Globus pallidus (tissue), 1 donor: ENCODE results near the gene PRF1.
"Not testable (repeated sequence)": the region's sequence is repeated elsewhere in the genome, so short reads cannot be mapped to it uniquely, and the experiment has no call there.

ENCODE experiments used
- DNase-seq: peaks from one replicate; pipeline ENCODE4 v3.0.0-alpha.2; 2015; ENCODE audit warnings: low spot score

The PRF1 gene

DNA sequence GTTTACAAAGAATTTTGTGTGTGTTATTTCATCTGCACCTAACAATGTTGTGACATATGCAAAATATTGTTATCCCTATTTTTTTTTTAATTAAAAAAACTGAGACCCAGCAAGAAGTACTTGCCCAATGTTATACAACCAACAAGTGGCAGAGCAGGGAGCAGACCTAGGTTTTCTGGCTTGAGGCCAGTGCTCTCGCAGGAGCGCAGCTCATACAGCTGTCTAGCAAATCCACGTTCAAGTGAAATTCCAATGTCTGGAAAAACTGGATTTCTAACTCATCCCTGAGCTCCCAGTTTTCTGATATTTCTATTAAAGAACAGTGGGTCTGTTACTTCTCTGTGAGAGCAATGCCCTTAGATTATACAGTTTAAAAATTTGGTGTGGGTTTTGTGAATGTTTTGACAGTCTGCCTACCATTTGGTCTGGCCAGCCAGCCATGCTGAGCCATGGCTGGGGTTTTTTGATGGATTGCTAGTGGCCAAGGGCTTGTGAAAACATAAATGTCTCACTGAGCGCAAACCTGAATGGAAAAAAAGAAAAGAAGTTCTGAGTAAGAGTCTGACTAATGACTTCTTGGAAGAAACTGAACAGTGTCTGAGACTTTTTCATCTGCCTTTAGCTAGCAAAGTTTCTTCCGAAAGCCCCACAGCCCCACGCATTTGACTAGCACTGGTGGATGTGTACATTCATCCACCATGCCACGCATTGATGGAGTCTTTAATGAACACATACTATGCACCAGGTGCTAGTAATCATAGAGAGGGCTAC lies 15.4 kb upstream of the PRF1 start:
- no peak for DNase-seq

DNA sequence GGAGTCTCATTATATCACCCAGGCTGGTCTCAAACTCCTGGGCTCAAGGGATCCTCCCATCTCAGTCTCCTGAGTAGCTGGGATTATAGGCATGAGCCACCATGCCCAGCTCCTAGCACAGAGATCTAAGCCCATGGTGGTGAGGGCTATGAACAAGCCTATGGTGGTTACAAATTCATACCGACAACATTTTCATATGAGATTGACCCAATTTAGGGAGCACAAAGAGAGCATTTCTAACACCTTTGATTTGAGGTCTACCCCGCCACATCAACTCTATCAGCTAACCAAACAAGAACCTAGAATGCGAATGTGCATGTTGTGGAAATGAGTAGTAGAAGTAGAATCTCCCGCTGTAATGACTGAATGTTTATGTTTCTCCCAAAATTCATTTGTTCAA lies 14.2 kb upstream of the PRF1 start:
- no peak for DNase-seq

DNA sequence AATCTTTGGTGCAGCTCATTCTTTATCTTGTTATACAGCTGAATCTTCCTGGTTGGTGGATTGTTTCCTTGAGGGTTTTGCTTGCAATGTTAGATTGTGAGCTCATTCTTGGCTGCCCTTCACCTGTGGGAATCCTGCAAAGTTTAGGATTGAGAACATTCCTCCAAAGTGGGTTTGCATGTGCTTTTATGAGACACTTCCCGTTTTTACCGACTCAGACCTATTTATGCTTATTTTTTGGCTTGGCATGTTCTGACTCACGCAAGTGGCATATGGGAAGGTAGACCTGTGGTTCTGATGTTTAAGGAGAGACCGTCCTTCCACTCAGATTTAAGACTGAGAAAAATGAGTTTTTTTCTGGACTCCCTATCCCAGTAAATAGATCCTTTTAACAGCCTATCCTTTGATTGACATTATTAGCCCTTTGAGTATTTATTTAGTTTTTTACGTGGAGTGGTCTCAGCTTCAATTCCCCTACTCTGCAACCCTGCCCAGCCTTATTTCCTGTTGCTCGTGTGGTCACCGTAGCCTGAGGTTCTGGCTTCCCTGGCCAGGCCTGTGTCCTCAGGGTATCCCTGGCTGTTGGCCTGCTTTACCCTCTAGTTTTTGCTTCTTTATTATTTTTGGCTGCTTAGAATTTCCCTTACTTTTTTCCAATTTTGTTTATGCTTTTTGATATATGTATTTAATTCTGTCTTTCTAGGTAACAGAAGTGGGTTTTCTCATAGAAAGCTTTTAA lies 13.4 kb upstream of the PRF1 start:
- DNase-seq: no peak

DNA sequence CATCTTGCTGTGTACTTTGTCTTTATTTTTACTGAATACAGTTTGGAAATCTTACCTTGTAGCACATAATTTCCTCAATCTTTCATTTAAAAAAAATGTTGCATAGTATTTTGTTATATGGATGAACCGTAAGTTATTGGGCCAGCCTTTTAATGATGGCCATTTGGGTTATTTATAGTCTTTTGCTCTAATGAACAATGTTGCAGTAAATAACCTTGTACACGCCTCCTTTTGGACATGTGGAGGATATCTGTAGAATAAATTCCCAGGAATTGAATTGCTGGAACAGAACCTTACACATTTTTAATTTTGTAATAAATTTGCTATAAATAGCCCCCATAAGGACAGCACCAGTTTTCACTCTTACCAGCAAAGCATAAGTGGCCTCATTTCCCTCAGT lies 12.7 kb upstream of the PRF1 start:
- no peak for DNase-seq

DNA sequence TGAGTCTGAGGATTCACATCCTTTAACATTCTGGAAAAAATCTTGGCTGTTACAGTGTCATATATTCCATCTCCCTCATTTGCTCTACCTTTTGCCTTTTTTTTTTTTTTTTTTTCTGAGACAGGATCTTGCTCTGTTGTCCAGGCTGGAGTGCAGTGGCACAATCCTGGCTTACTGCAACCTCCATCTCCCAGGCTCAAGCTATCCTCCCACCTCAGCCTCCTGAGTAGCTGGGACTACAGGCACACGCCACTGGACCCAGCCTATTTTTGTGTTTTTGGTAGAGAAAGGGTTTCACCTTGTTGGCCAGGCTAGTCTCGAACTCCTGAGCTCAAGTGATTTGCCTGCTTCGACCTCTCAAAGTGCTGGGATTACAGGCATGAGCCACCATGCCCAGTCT lies 11.8 kb upstream of the PRF1 start:
- DNase-seq: not testable (repeated sequence)

DNA sequence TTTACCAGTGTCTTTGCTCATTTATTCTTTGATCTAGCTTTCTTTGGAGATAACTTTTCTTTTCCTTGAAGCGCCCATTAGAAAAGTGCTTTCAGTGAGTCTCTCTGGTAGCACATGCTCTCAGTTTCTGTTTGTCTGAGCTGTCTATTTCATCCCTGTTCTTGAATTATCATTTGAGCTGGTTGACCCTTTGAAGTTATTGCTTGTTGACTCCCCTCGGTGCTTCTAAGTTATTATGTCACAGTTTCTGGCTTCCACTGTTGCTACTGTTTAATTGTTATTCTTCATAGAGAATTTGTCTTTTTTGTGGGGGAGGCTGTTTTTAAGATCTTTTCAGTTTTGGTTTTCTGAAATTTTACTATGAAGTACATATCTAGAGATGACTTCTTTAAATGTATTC lies 11.4 kb upstream of the PRF1 start:
- DNase-seq: no peak

DNA sequence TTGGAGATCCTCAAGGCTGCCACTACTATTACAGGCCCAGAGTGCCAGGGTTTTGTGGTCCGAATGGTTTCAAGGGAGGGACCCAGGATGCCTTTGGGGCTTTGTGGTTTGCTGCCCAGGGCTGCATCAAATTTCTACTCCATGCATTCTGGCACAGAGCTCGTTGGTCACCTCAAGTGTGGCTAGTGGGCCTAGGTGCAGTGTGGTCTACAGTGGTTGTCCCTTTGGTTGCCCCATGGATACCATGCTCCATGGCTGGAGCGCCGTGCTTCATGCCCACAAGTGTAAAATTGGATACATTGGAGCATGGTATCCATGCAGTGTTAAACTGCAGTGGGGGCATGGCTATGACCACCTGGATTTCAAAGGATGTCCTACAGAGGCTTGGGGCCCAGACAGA lies 5.4 kb upstream of the PRF1 start:
- DNase-seq: no peak

DNA sequence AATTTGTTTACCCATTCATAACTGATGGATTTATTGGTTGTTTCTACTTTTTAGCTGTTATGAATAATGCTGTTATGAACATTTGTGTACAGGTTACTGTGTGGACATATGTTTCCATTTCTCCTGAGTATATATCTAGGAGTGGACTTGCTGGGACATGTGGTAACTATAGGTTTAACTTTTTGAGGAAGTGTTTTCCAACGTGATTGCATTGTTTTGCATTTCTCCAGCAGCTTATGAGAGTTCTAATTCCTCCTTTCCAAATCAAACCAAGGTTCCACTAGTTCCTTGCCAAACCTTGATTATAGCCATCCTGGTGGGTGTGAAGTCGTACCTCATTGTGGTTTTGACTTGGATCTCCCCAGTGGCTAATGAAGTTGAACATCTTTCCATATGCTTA lies 2.6 kb upstream of the PRF1 start:
- no peak for DNase-seq

DNA sequence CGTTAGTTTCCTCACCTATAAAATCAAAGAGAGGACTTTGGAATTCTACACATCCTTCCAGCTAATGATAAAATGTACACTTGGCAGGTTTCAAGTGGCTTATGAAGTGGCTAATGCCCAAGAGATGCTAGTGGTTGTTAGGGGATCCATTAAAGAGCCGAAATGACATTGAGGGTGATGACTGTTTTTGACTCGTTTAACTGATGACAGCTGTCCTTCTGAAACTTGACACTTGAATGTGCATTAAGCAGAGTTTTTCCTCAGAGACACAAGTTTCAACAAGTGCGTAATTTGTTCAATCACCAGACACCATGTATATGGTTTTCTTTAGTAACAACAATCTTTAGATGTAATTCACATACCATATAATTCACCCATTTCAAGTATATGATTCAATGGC lies 1.6 kb upstream of the PRF1 start:
- no peak for DNase-seq

DNA sequence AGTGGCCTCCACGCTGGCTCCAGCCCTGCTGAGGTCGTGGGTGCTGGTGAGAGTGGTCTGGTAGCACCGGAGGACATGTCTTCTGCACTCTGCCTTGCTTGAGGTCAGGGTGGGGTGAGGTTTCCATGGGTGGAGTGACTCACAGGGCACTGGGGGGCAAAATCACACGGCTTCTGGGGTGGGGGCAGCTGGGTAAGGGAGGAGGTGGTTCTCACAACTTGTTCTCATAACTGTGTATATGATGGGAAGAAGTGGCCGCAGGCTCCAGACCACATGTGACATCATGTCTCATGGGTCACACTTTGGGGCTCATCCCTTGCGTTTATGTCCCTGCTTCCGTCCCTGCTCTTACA lies 884 bp upstream of the PRF1 start:
- no peak for DNase-seq

DNA sequence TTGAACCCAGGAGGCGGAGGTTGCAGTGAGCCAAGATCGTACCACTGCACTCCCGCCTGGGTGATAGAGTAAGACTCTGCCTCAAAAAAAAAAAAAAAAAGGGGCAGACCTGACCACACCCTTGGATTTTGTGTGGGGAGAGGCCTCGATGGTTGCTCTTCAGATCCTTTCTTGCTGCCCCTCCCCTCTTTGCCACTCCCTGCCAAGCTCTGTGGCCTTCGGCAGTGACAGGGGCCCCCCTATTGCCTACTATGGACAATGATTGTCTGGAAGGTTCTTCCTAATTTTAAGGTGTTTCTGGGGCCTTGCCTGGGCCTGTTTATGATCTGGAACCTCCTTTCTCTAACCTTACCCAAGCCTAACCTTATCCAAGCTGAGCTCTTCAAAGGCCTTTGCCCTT lies 795 bp downstream of the PRF1 start:
- no peak for DNase-seq

DNA sequence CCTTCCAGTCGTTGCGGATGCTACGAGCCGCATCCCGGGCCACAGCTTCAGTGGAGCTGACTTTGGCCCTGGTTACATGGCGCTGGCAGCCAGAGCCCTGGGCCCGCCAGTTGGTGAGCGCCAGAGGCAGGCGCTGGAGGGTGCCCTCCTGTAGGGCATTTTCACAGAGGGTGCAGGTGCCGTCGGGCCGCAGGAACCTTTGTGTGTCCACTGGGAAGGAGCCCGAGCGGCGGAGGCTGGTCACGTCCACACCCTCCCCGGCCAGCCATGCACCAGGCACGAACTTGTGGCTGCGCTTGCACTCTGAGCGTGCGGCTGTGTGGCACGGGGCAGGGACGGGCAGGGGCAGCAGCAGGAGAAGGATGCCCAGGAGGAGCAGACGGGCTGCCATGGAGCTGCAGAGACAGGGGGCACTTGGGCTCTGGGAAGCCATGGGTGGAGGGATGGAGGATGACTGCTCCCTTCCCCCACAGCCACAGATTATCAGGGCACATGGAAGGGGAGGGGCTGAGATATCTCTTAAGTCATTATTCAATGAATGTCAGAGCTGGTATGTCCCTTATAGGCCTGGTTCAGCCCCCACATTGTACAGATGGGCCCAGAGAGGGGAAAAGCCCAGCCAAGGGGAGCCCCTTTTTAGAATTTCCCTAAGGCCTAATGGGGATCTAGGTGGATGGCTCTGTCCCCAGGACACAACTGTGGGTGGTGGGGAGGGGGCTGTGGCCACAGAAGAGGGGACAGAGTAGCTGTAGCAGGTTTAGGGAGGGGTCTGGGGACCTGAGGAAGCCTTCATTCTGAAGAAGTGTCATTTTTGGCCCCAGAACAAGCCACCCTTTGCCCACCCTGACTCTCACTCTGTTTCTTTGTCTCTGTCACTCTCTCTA lies 1.8 kb downstream of the PRF1 start:
- no peak for DNase-seq

DNA sequence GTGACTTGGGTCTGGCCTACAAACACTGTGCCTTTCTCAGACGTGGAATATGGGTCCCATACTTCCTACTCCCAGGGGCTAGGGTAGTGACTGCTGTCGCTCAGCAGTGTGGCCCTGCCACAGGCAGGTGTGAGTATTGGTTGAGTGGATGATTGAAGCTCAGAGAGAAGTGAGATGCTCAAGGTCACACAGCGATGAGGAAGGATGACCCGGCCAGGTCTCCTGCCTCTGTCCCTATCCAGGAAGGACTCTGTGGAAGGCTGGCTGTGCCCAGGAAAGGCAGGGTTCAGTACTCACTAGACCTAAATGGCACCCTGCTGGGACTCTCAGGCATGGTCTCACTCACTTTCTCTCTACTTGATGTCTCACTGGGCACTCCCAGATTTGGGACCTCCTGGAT lies 2.8 kb downstream of the PRF1 start:
- DNase-seq: no peak

DNA sequence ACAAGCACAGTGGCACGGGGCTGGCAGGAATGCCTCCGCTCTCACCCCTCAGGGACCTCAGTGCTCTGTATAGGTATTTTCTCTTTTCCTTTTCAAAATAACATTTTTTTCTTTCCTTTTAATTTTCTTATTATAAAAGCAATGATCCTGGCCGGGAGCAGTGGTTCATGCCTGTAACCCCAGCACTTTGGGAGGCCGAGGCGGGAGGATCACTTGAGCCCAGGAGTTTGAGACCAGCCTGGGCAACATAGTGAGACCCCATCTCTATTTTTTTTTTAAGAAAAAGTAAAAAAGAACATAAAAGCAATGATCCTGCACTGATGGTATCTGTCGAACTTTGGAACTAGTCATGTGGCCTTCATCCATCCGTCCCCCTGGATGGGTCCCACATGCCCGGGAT lies 3.2 kb downstream of the PRF1 start:
- DNase-seq: no peak

DNA sequence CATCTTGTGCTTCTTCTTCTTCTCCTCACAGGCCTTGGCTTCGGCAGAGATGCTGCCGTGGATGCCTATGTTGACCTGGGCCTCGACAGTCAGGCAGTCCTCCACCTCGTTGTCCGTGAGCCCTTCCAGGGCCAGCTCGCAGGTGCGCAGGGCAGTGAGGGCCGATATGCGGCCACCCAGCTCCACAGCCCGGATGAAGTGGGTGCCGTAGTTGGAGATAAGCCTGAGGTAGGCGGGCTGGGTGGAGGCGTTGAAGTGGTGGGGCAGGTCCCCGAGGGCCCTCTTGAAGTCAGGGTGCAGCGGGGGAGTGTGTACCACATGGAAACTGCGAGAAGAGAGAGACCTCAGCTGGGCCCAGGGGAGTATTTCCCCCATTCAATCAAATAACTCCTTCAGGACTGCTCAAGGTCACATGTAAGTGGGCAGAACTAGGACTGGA lies 3.7 kb downstream of the PRF1 start:
- DNase-seq: no peak

DNA sequence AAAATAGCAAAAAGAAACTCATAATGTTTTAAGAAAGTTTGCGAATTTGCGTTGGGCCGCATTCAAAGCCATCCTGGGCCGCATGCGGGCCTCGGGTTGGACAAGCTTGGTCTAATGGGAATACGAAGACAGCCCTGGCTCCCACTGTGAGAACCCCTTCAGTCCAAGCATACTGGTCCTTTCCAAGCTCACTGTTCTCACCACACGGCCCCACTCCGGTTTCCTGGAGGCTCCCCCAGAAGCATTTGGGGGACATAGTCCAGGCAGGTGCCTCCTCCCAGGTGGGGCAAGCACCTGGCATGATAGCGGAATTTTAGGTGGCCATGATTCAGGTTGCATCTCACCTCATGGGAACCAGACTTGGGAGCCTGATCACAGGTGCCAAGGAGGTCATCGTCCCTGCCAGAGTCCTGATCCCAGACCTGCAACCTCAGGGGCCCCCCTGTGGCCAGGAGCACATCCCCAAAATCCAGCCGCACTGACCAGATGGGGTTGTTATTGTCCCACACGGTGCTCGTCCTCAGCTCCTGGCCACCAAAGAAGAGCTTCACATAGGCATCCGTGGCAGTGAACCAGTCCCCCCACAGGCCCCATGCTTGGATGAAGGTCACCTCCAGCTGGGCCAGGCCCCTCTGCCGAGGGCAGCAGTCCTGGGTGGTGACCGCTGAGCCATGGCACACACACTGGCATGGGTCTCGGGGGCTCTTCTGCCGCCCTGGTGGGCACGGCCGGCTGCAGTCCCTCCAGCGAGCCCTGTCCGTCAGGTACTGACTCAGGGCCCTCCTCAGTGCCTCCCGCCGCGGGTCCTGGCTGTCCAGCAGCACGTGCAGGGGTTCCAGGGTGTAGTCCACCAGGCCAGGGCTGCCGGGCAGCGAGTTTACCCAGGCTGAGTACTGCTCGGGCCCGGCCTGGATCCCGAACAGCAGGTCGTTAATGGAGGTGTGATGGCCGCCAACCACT lies 4.4 kb downstream of the PRF1 start:
- DNase-seq: no peak

DNA sequence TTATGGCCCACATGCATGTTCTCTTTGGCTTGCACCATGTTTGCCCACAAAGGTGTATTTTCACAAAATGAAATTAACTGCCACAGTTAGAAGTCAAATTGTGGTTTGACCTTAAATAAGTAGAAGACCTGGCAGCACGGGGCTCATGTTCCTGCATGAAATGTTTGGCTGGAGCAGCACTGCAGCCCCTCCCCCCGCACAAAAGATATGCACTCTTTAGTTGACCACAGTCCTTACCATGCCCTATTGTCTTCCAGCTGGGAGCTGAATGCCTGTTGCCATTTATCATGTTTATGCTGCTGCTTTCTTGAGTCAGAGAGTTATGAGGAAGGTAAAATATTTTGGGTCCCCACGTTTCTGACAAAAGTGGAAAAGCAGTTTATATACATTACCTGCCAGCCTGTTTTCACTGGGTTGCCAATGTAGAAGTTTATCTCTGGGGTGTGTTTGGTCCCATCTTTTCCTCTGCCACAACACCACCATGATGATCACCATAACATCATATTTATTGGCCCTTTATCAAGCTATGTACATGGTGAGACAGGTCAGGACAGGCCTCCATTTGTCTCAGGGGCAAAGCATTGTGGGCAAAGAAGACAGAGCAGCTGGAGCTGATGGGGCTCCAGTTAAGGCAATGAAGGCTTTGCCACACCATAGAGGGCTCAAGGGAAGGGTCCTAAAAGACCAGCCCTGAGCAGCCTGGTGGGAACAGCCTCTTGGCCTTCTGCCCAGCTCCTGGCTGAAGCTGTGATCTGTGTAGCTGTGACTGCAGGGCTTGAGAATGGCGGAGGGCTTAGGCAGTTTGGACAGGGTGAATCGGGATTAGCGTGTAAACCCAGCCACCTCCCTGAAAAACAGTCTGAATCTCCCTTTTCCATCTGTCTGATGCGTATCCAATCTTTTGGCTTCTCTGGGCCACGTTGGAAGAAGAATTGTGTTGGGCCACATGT lies 5.4 kb downstream of the PRF1 start:
- DNase-seq: no peak

DNA sequence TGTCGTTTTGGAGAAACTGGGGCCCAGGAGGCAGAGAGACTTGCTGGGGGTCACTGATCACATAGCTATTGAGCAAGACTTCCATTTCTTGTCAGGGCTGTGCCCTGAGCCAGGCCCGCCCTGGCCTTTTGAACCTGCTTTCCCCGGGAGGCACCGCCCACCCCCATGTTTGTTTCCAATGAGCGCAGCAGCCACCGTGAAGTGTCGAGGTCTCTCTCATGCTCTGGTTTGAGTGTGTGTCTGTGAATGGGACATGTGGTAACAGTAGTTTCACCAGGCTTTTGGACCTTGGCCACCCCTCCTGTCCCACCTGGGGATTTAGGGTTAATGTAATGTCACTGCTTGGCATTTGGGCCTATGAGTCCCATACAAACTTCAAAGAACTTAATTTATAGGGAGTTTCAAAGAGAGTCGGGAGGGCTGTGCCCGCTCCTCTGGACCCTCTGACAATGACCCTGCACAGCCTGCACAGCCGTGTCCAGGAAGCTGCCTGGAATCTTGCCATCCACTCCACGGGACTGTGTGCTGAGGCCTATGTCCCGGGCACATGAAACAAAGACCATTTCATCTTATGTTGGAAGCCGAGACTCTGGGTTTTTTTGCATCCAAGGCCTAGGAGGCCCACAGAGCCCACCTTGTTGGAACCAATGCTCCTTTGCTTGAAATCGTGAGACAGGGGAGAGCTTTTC lies 6.3 kb downstream of the PRF1 start:
- peak; percentile 65 for DNase-seq

DNA sequence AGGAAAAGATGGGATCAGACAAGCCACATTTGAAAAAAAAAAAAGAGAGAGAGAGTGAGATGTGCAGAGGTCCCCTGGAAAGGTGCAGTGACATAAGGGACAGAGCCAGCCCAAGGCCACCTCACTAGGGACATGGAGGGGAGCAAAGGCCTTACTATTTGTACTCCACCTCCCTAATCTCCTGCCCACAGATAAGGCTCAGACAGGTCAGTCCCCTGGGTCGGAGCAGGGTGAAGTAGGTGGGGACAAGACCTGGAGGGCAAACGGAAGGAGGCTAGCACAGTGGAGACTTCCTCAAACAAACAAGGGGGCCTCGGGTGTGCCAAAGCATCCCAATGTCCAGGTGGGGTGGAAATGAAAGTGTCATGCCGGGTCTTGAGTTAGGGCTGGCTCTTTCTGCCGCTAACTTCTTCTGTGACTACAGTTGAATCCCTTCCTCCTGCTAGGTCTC lies 7.0 kb downstream of the PRF1 start:
- DNase-seq: no peak

DNA sequence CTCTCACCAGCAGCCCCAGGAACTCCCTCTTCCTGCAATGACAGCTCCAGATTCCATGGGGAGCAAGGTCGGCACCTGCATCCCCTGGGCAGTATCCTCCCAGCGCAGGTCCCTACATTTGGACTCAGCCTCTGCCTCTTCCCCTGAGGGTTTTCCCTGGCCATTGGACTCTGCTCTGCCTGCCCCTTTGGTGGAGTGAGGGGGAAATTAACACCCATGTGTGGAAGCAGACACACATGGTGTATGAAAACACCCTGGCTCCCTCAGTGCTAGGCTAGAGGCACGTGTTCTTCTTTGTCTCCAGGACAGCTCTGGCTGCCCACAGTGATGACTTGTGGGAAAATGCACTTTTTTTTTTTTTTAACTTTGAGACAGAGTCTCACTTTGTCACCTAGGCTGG lies 8.4 kb downstream of the PRF1 start:
- no peak for DNase-seq
